Astrocyte (in vitro differentiated cells and primary cell): ENCODE measurements around the gene GPR21.

Experiments
- EZH2 ChIP-seq: IDR thresholded peaks from 2 replicates; pipeline ENCODE4 v1.6.1; 2012; ENCODE audit warnings: mild to moderate bottlenecking, low read length, inconsistent platforms; ENCODE audit not compliant: insufficient read depth
- TF ChIP-seq, protein P1 (sequence below): IDR thresholded peaks from 2 replicates; pipeline ENCODE4 v1.5.1; 2011; ENCODE audit warnings: low read depth, mild to moderate bottlenecking, inconsistent platforms, low read length, moderate library complexity; ENCODE audit not compliant: insufficient read depth

DNA sequence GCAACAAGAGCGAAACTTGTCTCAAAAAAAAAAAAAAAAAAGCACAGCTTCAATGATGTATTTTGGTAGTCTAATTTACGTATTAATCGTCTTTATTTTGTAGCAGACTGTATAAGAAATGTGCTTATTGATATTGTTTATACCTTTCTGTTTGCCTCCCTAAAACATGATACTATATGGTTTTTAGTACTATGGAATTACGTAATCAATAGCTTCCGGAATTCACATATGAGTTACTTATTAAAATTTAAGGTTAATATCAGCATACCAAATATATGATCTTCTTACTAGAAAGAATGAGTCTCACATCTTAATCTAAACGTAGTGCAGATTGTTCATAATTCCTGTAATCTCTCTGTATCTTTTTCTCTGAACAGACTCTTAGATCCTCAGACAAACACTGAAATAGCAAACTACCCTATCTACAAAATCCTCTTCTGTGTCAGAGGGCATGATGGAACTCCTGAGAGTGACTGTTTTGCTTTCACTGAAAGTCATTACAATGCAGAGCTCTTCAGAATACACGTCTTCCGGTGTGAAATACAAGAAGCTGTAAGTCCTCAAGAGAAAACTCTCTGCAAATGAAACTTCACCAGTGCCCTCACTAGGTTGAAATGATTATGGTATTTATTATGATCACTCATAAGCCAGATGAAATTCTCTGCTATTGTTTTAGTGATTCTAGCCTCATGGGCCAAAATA is 44.4 kb upstream of the GPR21 start:
- TF ChIP-seq, protein P1, sequence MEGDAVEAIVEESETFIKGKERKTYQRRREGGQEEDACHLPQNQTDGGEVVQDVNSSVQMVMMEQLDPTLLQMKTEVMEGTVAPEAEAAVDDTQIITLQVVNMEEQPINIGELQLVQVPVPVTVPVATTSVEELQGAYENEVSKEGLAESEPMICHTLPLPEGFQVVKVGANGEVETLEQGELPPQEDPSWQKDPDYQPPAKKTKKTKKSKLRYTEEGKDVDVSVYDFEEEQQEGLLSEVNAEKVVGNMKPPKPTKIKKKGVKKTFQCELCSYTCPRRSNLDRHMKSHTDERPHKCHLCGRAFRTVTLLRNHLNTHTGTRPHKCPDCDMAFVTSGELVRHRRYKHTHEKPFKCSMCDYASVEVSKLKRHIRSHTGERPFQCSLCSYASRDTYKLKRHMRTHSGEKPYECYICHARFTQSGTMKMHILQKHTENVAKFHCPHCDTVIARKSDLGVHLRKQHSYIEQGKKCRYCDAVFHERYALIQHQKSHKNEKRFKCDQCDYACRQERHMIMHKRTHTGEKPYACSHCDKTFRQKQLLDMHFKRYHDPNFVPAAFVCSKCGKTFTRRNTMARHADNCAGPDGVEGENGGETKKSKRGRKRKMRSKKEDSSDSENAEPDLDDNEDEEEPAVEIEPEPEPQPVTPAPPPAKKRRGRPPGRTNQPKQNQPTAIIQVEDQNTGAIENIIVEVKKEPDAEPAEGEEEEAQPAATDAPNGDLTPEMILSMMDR: no peak
- no peak for TF ChIP-seq EZH2
